GM23338 (cell line): ENCODE results near the gene BAD. TPM values are rescaled to one million over a fixed set of nuclear protein-coding genes. Genes with fewer than 3 reads are reported as not detected.
A peak's percentile ranks its signal among the peaks of the same experiment; 100 is the strongest.

Experiments used
- ATAC-seq: fragments of 200-7000 bp; cut with Tn5 transposase; 3 replicates; pipeline ENCODE4 v1.9.1; 2020
- DNase-seq: peaks from one replicate; pipeline ENCODE4 v3.0.0-alpha.2; 2015; ENCODE audit warnings: low spot score
- H2AFZ ChIP-seq: fragments of 200-600 bp; sonication (generic); 2 replicates; pipeline ENCODE4 v1.8.0; 2016; ENCODE audit warnings: antibody characterized with exemption, mild to moderate bottlenecking, moderate library complexity
- H3F3A ChIP-seq: fragments of 200-600 bp; sonication (generic); replicated peaks from 2 replicates; pipeline ENCODE4 v1.8.0; 2017; ENCODE audit warnings: antibody characterized with exemption, mixed run types, low read depth
- H3K27ac ChIP-seq: fragments of 200-600 bp; sonication (generic); 2 replicates; pipeline ENCODE4 v1.6.1; 2016; ENCODE audit warnings: low read depth
- H3K27me3 ChIP-seq: fragments of 200-600 bp; sonication (generic); 2 replicates; pipeline ENCODE4 v1.8.0; 2016; ENCODE audit warnings: mild to moderate bottlenecking, mixed run types, moderate library complexity; ENCODE audit not compliant: insufficient read depth
- H3K36me3 ChIP-seq: fragments of 200-600 bp; sonication (generic); 2 replicates; pipeline ENCODE4 v1.8.0; 2016; ENCODE audit warnings: mild to moderate bottlenecking; ENCODE audit not compliant: insufficient read depth
- H3K4me1 ChIP-seq: fragments of 200-600 bp; sonication (generic); 2 replicates; pipeline ENCODE4 v1.8.0; 2016; ENCODE audit warnings: mild to moderate bottlenecking, moderate library complexity; ENCODE audit not compliant: insufficient read depth
- H3K4me2 ChIP-seq: fragments of 200-600 bp; sonication (generic); 2 replicates; pipeline ENCODE4 v1.7.1; 2017; ENCODE audit warnings: mixed run types
- H3K4me3 ChIP-seq: fragments of 200-600 bp; sonication (generic); 2 replicates; pipeline ENCODE4 v1.6.1; 2016; ENCODE audit warnings: mixed run types
- H3K79me2 ChIP-seq: fragments of 200-600 bp; sonication (generic); replicated peaks from 2 replicates; pipeline ENCODE4 v1.8.0; 2017; ENCODE audit warnings: mild to moderate bottlenecking; ENCODE audit not compliant: insufficient read depth
- H3K9me2 ChIP-seq: fragments of 200-600 bp; sonication (generic); 2 replicates; pipeline ENCODE4 v1.8.0; 2017; ENCODE audit not compliant: insufficient read depth
- H4K20me1 ChIP-seq: fragments of 200-600 bp; sonication (generic); replicated peaks from 2 replicates; pipeline ENCODE4 v1.8.0; 2017; ENCODE audit warnings: mild to moderate bottlenecking; ENCODE audit not compliant: insufficient read depth
- H3K27ac Mint-ChIP-seq: 2 replicates; pipeline ENCODE4 v1.8.0; 2020; ENCODE audit warnings: inconsistent platforms, mild to moderate bottlenecking, moderate library complexity, mixed read lengths
- H3K27me3 Mint-ChIP-seq: 3 replicates; pipeline ENCODE4 v1.8.0; 2022; ENCODE audit warnings: low read depth, mild to moderate bottlenecking, moderate library complexity, mixed read lengths, inconsistent platforms; ENCODE audit not compliant: insufficient read depth, poor library complexity
- H3K36me3 Mint-ChIP-seq: 3 replicates; pipeline ENCODE4 v1.8.0; 2021; ENCODE audit warnings: low read depth, mild to moderate bottlenecking, inconsistent platforms, moderate library complexity, mixed read lengths
- H3K4me1 Mint-ChIP-seq: 3 replicates; pipeline ENCODE4 v1.8.0; 2020; ENCODE audit warnings: mild to moderate bottlenecking, inconsistent platforms, mixed read lengths
- H3K4me3 Mint-ChIP-seq: 3 replicates; pipeline ENCODE4 v1.8.0; 2021; ENCODE audit warnings: moderate library complexity, mild to moderate bottlenecking, inconsistent platforms, mixed read lengths
- H3K9me3 Mint-ChIP-seq: 3 replicates; pipeline ENCODE4 v1.8.0; 2020; ENCODE audit warnings: moderate library complexity, mild to moderate bottlenecking, inconsistent platforms, mixed read lengths
- EZH2 ChIP-seq: fragments of 200-600 bp; sonication (generic); IDR thresholded peaks from one replicate; pipeline ENCODE4 v1.8.0; 2017; ENCODE audit warnings: antibody characterized with exemption, mild to moderate bottlenecking, low read depth; ENCODE audit not compliant: unreplicated experiment
- EZH2phosphoT487 ChIP-seq: fragments of 200-600 bp; sonication (generic); IDR thresholded peaks from one replicate; pipeline ENCODE4 v1.8.1; 2018; ENCODE audit warnings: antibody characterized with exemption; ENCODE audit not compliant: unreplicated experiment
- ZNF462 ChIP-seq: fragments of 250-450 bp; sonication (Bioruptor Pico); IDR thresholded peaks from 2 replicates; pipeline ENCODE4 v1.5.0; 2020; ENCODE audit warnings: mild to moderate bottlenecking, moderate library complexity
- polyA plus RNA-seq: library from polyadenylated mRNA; unstranded; fragments of >200 nt; fragmentation: Nextera tagmentation; extraction: Ambion mirVana; gene quantifications from 2 replicates; pipeline ENCODE4 v1.2.1, GENCODE V29; 2016
- total RNA-seq: library from RNA; depleted of rRNA; stranded (reverse); fragments of >200 nt; shearing (Covaris generic); gene quantifications from 2 replicates; pipeline ENCODE4 v1.2.3, GENCODE V29; 2014

Gene BAD
- total and polyA plus RNA-seq, 2 experiments from 2014 or later = 46.3 to 46.4 TPM

- peak within 1 kb of the TSS; percentile 59 for H3K4me3 ChIP-seq
- H3K4me2 ChIP-seq = peak within 1 kb of the TSS; percentile 78
- DNase-seq (peak; percentile 54), ATAC-seq (peak; percentile 57)
- H3K36me3 ChIP-seq = no peaks in the 10 kb centered on the region
- peak; percentile 64 for TF ChIP-seq EZH2phosphoT487
- TF ChIP-seq EZH2 = peak; percentile 87
- TF ChIP-seq ZNF462 (CRISPR knock-in tag) = no peak
- H3K4me1 ChIP-seq = peaks cover 2% of the 10 kb centered on the region; the same call in 1 of the 2 replicates
- peaks cover 9% of the 10 kb centered on the region for H3K4me1 Mint-ChIP-seq
- no peaks in the 10 kb centered on the region for H3K9me2 ChIP-seq
- H3K27ac ChIP-seq = no peak within 1 kb of the TSS
- no peaks in the 10 kb centered on the region; the same call in 1 of the 3 replicates for H3K9me3 Mint-ChIP-seq
- no peaks in the 10 kb centered on the region for H3K79me2 ChIP-seq
- H3K4me3 Mint-ChIP-seq = peak within 1 kb of the TSS; percentile 69
- no peak within 1 kb of the TSS for H3K27ac Mint-ChIP-seq
- H2AFZ ChIP-seq = no peak within 1 kb of the TSS
- peaks cover 74% of the 10 kb centered on the region for H3K27me3 Mint-ChIP-seq
- H3K36me3 Mint-ChIP-seq = no peaks in the 10 kb centered on the region; the same call in 2 of the 3 replicates
- H4K20me1 ChIP-seq = peaks cover 13% of the 10 kb centered on the region
- H3K27me3 ChIP-seq = peaks cover 83% of the 10 kb centered on the region
- H3F3A ChIP-seq = peaks cover 9% of the 10 kb centered on the region; the same call in 1 of the 2 replicates
Observed at GRCh38 chr11:64291262-64291751, 6.8 kb upstream of the BAD start, which contains the start of gene KCNK4. TSS of gene KCNK4 (plus strand) at chr11:64291302. CDS start at chr11:64293019, 1,717 bp downstream.
